COLO668 (cell line): ENCODE data around the gene ADI1.
"Not testable (repeated sequence)": the region's sequence is repeated elsewhere in the genome, so short reads cannot be mapped to it uniquely, and the experiment has no call there.

ENCODE experiments used
- DNase-seq: peaks from one replicate; lab custom pipeline; 2025; ENCODE audit not compliant: unreplicated experiment; lab: John Stamatoyannopoulos, UW

ADI1 gene

GRCh38 chr2:3450385-3451010 is 68.8 kb downstream of the ADI1 start:
- DNase-seq: no peak

GRCh38 chr2:3449936-3450335 is 69.4 kb downstream of the ADI1 start:
- DNase-seq: no peak

GRCh38 chr2:3449086-3449485 is 70.2 kb downstream of the ADI1 start:
- DNase-seq: no peak

- not testable (repeated sequence) for DNase-seq
Observed at GRCh38 chr2:3448441-3448911, 70.9 kb downstream of the ADI1 start.

GRCh38 chr2:3447789-3448317 is 71.5 kb downstream of the ADI1 start:
- DNase-seq: no peak
